Measurements from ENCODE around the gene MYBBP1A.

DNA sequence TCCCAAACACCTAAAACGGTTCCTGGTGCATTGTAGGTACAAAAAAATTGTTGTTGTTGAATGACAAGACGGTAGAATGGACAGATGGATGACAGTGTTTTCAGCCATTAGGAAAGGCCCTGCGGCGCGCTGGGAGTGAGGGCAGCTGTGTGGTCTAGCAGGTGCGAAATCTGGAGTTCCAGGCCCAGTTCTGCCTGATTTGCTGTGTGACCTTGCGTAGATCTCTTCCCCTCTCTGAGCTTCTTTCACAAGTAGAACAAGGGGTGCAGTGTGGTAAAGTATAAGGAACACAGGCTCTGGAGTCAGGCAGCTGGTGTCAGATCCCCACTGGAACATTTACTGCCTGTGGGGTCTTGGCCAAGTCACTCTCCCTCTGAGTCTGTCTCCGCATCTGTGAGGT, 31.2 kb downstream of the MYBBP1A start:
- TF ChIP-seq POLR2A (IDR thresholded peaks at IDR 0.05) (no peak), EP300 (IDR thresholded peaks at IDR 0.05) (no peak)
- TF ChIP-seq, protein P1, sequence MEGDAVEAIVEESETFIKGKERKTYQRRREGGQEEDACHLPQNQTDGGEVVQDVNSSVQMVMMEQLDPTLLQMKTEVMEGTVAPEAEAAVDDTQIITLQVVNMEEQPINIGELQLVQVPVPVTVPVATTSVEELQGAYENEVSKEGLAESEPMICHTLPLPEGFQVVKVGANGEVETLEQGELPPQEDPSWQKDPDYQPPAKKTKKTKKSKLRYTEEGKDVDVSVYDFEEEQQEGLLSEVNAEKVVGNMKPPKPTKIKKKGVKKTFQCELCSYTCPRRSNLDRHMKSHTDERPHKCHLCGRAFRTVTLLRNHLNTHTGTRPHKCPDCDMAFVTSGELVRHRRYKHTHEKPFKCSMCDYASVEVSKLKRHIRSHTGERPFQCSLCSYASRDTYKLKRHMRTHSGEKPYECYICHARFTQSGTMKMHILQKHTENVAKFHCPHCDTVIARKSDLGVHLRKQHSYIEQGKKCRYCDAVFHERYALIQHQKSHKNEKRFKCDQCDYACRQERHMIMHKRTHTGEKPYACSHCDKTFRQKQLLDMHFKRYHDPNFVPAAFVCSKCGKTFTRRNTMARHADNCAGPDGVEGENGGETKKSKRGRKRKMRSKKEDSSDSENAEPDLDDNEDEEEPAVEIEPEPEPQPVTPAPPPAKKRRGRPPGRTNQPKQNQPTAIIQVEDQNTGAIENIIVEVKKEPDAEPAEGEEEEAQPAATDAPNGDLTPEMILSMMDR (IDR thresholded peaks at IDR 0.05), result no peak
